Measurements from ENCODE around the gene TBX2. TPM values are rescaled to one million over a fixed set of nuclear protein-coding genes. Genes with fewer than 3 reads are reported as not detected.
A peak's percentile ranks its signal among the peaks of the same experiment; 100 is the strongest.

The TBX2 gene
- total RNA-seq, 2 experiments from 2014 or later: 0.06 TPM; not detected in 1

GRCh38 chr17:61409301-61410112 is 9.9 kb downstream of the TBX2 start:
- Mint-ChIP-seq H3K27ac (no peak overlapping the region), H3K36me3 (ENCODE audit: low read depth) (no peaks in the 10 kb centered on the region), H3K27me3 (peaks cover 59% of the 10 kb centered on the region), H3K4me3 (peak overlapping the region; percentile 88), H3K9me3 (no peaks in the 10 kb centered on the region), H3K4me1 (ENCODE audit: low read depth) (peaks cover 33% of the 10 kb centered on the region)
- peaks cover 0 to 37% of the 10 kb centered on the region in 2 experiments for H3K9me3 ChIP-seq (ENCODE audit: control insufficient read depth in 1 of 2, insufficient read depth in 1 of 2, low read length in 2 of 2)
- peaks cover 71% of the 10 kb centered on the region for H3K4me1 ChIP-seq (ENCODE audit: insufficient read depth, low read length)
- TF ChIP-seq CTCF (IDR thresholded peaks at IDR 0.05): peak; percentile 21
- H3K4me3 ChIP-seq (ENCODE audit: low read length): peak overlapping the region; percentile 30
- no peaks in the 10 kb centered on the region for H3K36me3 ChIP-seq (ENCODE audit: insufficient read depth, low read length)
- DNase-seq (peak in 5 of 14 experiments; percentile 38 to 74 (median 45)), ATAC-seq (ENCODE audit: poor library complexity) (no peak)
- ChIA-PET CTCF (interaction anchor here (1.2 kb wide), 1 partner anchor 427 kb away, joined by 4 read pairs; no protein-coding TSS in a partner anchor), POLR2A (no interaction called here)
- no peak overlapping the region for H3K27ac ChIP-seq (ENCODE audit: low read depth in 1 of 2, low read length in 2 of 2)
- peaks cover 59 to 64% of the 10 kb centered on the region in 2 experiments for H3K27me3 ChIP-seq (ENCODE audit: control insufficient read depth in 1 of 2, insufficient read depth in 2 of 2, low read length in 2 of 2)
- intact Hi-C loops (cut with DNase I, micrococcal nuclease): loop anchor here (5.0 to 10.0 kb wide), 6 partner anchors 275 to 687 kb away; partner anchors contain the start of genes INTS2 (in 1 of the 2) and MED13 (in 1 of the 2)

- no peaks in the 10 kb centered on the region for H3K36me3 ChIP-seq (ENCODE audit: insufficient read depth, low read length)
- H3K4me1 ChIP-seq (ENCODE audit: insufficient read depth, low read length): peaks cover 63% of the 10 kb centered on the region
- no peaks in the 10 kb centered on the region for H3K9me3 Mint-ChIP-seq
- H3K27ac ChIP-seq (ENCODE audit: low read depth in 1 of 2, low read length in 2 of 2): no peak overlapping the region
- POLR2A ChIA-PET: no interaction called here
- peaks cover 29% of the 10 kb centered on the region for H3K4me1 Mint-ChIP-seq (ENCODE audit: low read depth)
- CTCF ChIA-PET: no interaction called here
- peaks cover 59% of the 10 kb centered on the region for H3K27me3 Mint-ChIP-seq
- peak overlapping the region; percentile 66 for H3K4me3 ChIP-seq (ENCODE audit: low read length)
- intact Hi-C loops (cut with DNase I, micrococcal nuclease): loop anchor here (5.0 to 10.0 kb wide), 4 partner anchors 427 to 688 kb away; partner anchors contain the start of genes INTS2 (in 1 of the 2) and MED13 (in 1 of the 2)
- ATAC-seq (ENCODE audit: poor library complexity) (peak; percentile 58), DNase-seq (peak; percentile 51 to 88 (median 70))
- H3K27me3 ChIP-seq (ENCODE audit: control insufficient read depth in 1 of 2, insufficient read depth in 2 of 2, low read length in 2 of 2): peaks cover 53 to 55% of the 10 kb centered on the region in 2 experiments
- H3K27ac Mint-ChIP-seq: no peak overlapping the region
- peak overlapping the region; percentile 88 for H3K4me3 Mint-ChIP-seq
- no peak for TF ChIP-seq CTCF (IDR thresholded peaks at IDR 0.05)
- H3K9me3 ChIP-seq (ENCODE audit: control insufficient read depth in 1 of 2, insufficient read depth in 1 of 2, low read length in 2 of 2): peaks cover 0 to 32% of the 10 kb centered on the region in 2 experiments
- H3K36me3 Mint-ChIP-seq (ENCODE audit: low read depth): no peaks in the 10 kb centered on the region
Observed at GRCh38 chr17:61410141-61411010, 10.7 kb downstream of the TBX2 start.

DNA sequence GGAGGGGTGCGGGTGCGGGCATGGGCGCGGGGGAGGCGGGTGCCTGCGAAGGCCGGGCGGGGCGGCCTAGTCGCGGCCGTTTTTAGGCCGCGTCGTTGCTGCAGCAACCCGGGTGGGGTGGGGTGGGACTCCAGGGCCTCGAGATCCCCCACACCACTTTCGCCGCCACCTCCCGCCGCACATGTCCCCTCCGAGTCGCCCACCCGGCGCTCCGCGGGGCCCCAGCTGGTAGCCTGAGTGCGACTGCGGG is 11.3 kb downstream of the TBX2 start:
- POLR2A ChIA-PET: no interaction called here
- Mint-ChIP-seq H3K27ac (no peak overlapping the region), H3K36me3 (ENCODE audit: low read depth) (no peaks in the 10 kb centered on the region), H3K4me1 (ENCODE audit: low read depth) (peaks cover 29% of the 10 kb centered on the region), H3K27me3 (peaks cover 57% of the 10 kb centered on the region), H3K4me3 (peak overlapping the region; percentile 88), H3K9me3 (no peaks in the 10 kb centered on the region)
- Histone ChIP-seq H3K36me3 (ENCODE audit: insufficient read depth, low read length) (no peaks in the 10 kb centered on the region), H3K4me1 (ENCODE audit: insufficient read depth, low read length) (peaks cover 57% of the 10 kb centered on the region), H3K27ac (ENCODE audit: low read depth in 1 of 2, low read length in 2 of 2) (no peak overlapping the region), H3K27me3 (ENCODE audit: control insufficient read depth in 1 of 2, insufficient read depth in 2 of 2, low read length in 2 of 2) (peaks cover 48 to 49% of the 10 kb centered on the region in 2 experiments), H3K9me3 (ENCODE audit: control insufficient read depth in 1 of 2, insufficient read depth in 1 of 2, low read length in 2 of 2) (peaks cover 0 to 32% of the 10 kb centered on the region in 2 experiments), H3K4me3 (ENCODE audit: low read length) (peak overlapping the region; percentile 66)
- CTCF ChIA-PET: no interaction called here
- ATAC-seq (ENCODE audit: poor library complexity) (no peak), DNase-seq (no peak)
- intact Hi-C loops (cut with DNase I, micrococcal nuclease): loop anchor here (5.0 to 10.0 kb wide), 4 partner anchors 426 to 689 kb away; partner anchors contain the start of genes INTS2 (in 1 of the 2) and MED13 (in 1 of the 2)
- TF ChIP-seq CTCF (IDR thresholded peaks at IDR 0.05): peak; percentile 50

Measured in CD4-positive, alpha-beta T cell (primary cell).